GM19372 (cell line): Measurements from ENCODE around the gene ZNF33A.
"Not testable (repeated sequence)": the region's sequence is repeated elsewhere in the genome, so short reads cannot be mapped to it uniquely, and the experiment has no call there.

ENCODE experiments used
- ATAC-seq: cut with Tn5 transposase; IDR thresholded peaks from one replicate; pipeline ENCODE4 v1.9.1; 2021; ENCODE audit warnings: mild to moderate bottlenecking, low read depth, moderate library complexity; ENCODE audit not compliant: unreplicated experiment

Gene ZNF33A

DNA sequence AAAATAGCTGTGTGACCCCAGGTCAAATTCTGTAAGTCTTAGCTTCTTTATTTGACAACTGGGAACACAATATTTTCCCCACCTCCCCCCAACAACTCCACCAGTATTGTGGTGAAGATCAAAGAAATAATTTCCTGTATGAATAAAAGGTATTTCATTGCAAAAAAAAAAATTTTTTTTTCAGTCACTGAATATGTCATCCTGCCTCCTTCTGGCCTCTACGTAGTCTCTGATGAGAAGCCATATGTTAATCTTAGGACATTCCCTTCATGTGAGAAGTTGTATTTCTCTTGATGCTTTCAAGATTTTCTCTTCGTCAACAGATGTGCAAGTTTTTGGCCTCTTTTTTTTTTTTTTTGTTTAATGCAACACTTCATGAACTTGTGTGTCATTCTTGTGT is 33.0 kb downstream of the ZNF33A start:
- ATAC-seq = no peak

- no peak for ATAC-seq
Observed at GRCh38 chr10:38045129-38045528, 34.7 kb downstream of the ZNF33A start.

DNA sequence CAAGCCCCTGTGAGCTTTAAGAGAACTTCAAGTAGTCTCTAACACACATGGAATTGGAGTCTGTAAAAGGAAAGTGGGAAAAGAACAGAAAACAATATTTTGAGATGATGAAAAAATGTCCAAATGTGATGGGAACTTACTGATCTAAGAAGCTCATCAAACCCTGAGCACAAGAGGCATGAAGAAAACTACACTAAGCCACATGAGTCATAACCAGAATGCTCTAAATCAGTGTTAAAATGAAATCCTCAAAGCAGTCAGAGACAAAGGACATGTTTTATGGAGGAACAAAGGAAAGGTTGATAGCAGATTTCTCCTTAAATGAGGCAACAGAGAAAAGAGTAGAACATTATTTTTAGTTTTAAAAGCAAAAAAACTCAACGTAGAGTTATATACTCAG is 37.2 kb downstream of the ZNF33A start:
- no peak for ATAC-seq

GRCh38 chr10:38050212-38050611 is 39.7 kb downstream of the ZNF33A start:
- no peak for ATAC-seq

- ATAC-seq = no peak
Observed at GRCh38 chr10:38054361-38054797, 43.9 kb downstream of the ZNF33A start.

DNA sequence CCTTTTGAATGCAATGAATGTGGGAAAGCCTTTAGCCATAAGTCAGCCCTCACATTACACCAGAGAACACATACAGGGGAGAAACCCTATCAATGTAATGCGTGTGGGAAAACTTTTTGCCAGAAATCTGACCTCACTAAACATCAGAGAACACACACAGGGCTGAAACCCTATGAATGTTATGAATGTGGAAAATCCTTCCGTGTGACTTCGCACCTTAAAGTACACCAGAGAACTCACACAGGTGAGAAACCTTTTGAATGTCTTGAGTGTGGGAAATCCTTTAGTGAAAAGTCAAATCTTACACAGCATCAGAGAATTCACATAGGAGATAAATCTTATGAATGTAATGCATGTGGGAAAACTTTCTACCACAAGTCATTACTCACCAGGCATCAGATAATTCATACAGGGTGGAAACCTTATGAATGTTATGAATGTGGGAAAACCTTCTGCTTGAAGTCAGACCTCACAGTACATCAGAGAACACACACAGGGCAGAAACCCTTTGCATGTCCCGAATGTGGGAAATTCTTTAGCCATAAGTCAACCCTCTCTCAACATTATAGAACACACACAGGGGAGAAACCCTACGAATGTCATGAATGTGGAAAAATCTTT is 44.9 kb downstream of the ZNF33A start:
- ATAC-seq = not testable (repeated sequence)

DNA sequence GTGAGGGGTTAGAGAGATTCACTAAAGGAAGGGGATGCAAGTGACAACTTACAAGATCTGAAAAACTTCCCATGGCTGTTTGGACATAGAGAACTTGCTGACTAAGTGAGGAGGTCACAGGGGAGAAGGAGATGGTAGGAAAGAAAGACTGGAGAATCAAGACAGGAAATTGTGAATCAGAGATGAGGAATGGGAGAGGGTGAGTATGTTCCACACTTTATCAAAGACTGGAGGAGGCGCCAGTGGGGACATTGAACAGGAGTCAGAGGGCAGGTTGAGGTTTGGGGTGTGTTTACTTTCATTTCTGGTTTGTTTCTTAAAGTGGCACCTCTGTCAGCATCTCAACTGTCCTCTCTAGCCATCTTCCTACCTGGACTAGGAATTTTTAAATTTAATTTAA is 59.2 kb downstream of the ZNF33A start:
- not testable (repeated sequence) for ATAC-seq

DNA sequence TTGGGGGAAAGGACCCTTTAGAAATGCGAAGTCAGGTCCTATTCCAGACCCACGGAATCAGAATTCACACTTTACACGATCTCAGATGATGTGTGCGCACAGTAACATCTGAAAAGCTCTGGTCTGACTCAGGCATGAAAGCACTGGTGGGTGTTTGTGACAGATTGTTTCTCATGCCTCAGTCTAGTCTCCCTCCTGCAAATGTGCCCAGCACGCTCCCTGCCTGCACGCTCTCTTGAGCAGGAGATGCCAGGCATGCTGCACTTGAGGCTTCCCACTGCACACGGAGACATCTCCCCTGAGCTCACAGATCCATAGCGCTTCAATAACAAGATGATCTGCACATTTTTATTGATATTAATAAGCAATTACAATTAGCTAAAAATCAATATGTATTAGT is 60.0 kb downstream of the ZNF33A start:
- ATAC-seq = no peak

GRCh38 chr10:38072552-38072951 is 62.1 kb downstream of the ZNF33A start:
- ATAC-seq = no peak

DNA sequence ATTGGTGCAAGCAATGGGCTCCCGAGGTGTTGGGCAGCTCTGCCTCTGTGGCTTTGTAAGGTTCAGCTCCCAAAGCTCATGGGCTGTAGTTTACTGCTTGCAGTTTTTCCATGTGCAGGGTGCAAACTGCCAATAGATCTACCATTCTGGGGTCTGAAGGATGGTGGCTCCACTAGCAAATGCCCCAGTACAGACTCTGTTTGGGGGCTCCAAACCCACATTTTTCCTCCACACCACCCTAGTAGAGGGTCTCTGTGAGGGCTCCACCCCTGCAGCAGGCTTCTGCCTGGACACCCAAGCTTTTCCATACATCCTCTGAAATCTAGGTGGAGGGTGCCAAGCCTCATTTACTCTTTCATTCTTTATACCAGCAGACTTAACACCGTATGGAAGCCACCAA is 66.2 kb downstream of the ZNF33A start:
- no peak for ATAC-seq

DNA sequence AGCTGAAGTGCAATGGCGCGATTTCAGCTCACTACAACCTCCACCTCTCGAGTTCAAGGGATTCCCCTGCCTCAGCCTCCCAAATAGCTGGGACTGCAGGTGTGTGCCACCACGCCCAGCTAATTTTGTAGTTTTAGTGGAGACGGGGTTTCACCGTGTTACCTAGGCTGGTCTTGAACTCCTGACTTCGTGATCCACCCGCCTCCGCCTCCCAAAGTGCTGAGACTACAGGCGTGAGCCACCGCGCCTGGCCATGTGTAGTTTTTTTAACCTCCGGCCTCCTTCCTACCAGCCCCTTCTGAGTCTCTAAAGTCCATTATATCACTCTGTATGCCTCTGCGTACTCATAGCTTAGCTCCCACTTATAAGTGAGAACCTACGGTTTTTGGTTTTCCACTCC is 82.8 kb downstream of the ZNF33A start:
- not testable (repeated sequence) for ATAC-seq

GRCh38 chr10:38093816-38094157 is 83.3 kb downstream of the ZNF33A start:
- peak; percentile 30 for ATAC-seq

DNA sequence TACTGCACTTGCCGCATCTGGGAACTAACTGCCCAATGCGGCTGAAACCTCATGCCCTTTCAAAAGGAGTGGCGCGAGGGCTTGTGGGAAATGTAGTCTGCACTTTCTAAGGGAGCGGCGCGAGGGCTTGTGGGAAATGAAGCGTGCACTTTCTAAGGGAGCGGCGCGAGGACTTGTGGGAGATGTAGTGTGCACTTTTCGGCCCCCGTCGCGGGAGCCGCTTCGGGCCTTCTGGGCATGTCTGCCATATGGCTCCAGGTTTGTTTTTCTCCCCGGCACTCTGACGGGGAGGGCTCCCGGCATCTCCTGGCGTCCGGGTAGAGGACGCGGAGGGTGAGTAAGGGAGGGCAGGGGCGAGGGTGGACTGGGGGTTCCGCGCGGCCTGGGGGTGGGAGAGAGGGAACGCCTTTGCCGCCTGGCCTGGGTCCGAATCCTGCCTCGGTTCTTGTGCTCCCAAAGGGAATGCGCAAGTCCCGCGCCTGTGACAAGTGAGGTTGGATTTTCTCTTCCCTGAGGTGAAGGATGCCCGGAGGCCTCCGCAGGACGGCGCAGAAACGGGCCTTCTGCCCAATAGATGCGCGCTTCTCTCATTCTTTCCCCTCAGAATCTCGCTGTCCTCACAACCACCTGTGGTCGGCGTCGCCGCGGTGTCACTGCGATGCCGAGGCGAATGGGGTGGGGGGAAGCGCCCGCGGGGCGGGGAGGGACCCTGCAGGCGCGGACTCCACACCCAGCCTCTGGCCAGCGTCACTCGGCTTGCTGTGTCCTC is 83.9 kb downstream of the ZNF33A start, which contains the start of gene ZNF37A:
Gene ZNF37A, plus strand, starts transcription at position 180 of the 769 bp plus-strand sequence. CDS start 2,281 bp downstream, outside the sequence.
- peak; percentile 94 for ATAC-seq

DNA sequence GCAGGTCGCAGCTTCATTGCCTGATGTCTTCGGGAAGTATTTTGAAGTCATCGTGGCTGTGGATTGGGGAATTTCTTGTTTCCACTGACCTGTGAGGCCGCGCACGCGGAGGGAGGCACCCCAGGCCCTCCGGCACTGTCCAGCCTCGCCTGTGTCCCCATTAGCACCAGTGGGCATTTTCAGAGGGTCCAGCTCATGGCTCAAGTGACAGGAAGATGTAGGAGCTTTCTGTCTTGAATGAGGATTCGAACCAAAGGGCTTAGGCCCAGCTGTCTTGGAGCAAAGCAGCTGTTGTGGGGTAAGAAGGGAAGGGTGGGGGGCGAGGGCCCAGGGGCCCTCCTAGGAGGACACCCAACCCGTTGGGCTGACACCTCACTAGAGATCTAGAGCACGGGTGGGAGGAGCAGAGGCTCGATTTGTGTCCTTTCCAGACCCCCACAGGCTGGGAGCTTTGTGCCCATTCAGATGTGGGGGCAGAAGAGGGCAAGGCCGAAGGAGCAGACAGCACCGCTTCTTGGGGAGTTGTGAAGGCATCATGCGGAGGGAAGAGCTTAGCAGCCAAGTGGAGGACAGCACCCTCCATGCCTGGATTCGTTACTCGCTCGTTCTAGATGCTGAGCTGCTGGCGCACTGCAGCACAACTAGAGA is 84.6 kb downstream of the ZNF33A start:
- ATAC-seq = no peak

DNA sequence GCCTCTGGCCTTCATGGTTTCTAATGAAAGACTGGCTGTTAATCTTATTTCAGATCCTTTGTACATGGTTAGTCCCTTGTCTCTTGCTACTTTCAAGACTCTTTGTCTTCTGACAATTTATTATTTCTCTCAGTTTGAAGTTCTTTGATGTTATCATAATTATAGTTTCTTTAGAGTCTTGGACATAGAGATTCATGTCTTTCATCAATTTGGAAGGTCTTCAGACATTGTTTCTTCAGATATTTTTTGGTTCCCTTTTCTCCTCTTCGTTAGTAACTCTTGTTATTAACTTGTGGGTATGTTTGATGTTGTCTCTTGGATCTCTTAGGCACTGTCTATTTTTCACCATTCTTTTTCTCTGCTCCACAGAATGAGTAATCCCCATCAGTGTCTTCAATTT is 92.4 kb downstream of the ZNF33A start:
- ATAC-seq = no peak

GRCh38 chr10:38103756-38104155 is 93.3 kb downstream of the ZNF33A start:
- ATAC-seq = no peak

DNA sequence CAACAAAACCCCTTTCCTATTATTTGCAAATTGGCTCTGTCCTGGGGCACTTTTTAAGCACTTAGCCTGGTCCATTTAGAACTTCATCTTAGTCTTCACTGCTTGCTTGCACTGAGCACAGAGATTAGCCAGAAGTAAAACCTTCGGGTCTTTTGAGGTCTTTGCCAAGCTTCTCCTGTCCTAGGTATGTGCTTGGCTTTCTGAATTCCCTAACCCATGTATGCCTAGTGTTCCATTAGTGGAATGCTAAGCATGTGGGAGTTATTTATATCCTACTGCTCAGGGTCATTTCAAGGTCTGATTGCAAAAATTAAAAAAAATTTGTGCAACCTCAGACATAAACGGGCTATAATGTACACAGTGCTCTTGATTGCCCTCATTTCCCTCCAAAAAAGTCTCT is 101.7 kb downstream of the ZNF33A start:
- ATAC-seq = no peak
